Left lung (tissue), 14 donors: Measurements from ENCODE around the gene TMEM63C. TPM values are rescaled to one million over a fixed set of nuclear protein-coding genes. Genes with fewer than 3 reads are reported as not detected.

Experiments
- ATAC-seq: fragments of 200-7000 bp; cut with Tn5 transposase; one replicate; pipeline ENCODE4 v1.9.1; 2020; ENCODE audit warnings: moderate library complexity
- DNase-seq, 4 donors: peaks; one replicate each; pipeline ENCODE4 v3.0.0-alpha.2; 2013 to 2020
- H3K27ac ChIP-seq, 2 donors: fragments of 200-600 bp; sonication (generic) in 1 of 2; one replicate each; pipeline versions ENCODE4 v1.5.0 to v1.8.0; 2020 to 2021
- H3K27me3 ChIP-seq, 2 donors: fragments of 200-600 bp; sonication (generic) in 1 of 2; one replicate each; pipeline versions ENCODE4 v1.5.0 to v1.8.0; 2020 to 2021
- H3K36me3 ChIP-seq, 2 donors: fragments of 200-600 bp; sonication (generic) in 1 of 2; one replicate each; pipeline versions ENCODE4 v1.5.0 to v1.8.0; 2020 to 2021
- H3K4me1 ChIP-seq, 2 donors: fragments of 200-600 bp; one replicate each; pipeline ENCODE4 v1.8.0; 2021
- H3K4me3 ChIP-seq, 2 donors: fragments of 200-600 bp; sonication (generic) in 1 of 2; one replicate each; pipeline versions ENCODE4 v1.5.0 to v1.8.0; 2020 to 2021; ENCODE audit warnings: mild to moderate bottlenecking in 1 of 2
- H3K9me3 ChIP-seq, 2 donors: fragments of 200-600 bp; sonication (generic) in 1 of 2; one replicate each; pipeline versions ENCODE4 v1.5.0 to v1.8.0; 2020 to 2021
- CTCF ChIP-seq, 2 donors: fragments of 200-600 bp; sonication (generic) in 1 of 2; IDR thresholded peaks; one replicate each; pipeline versions ENCODE4 v1.5.0 to v1.8.0; 2021; ENCODE audit warnings: antibody characterized with exemption in 2 of 2
- intact Hi-C, 2 donors: fragments of 100-400 bp; cut with DNase I; formaldehyde crosslinking; loops; one replicate each; pipeline versions ENCODE4 v1.11.2 to v1.14.2; 2022
- long read RNA-seq, 12 donors: library from polyadenylated mRNA in 2 of 12; unstranded in 2 of 12; transcript quantifications; one replicate each; pipeline ENCODE4 v2.0.0 and lab custom pipeline, GENCODE V29; 2019 to 2026
- polyA plus RNA-seq, 6 donors: library from polyadenylated mRNA; unstranded; fragments of 120-200 nt; gene quantifications; one replicate each; pipeline ENCODE4 v1.2.1, GENCODE V29; 2013; ENCODE audit not compliant: insufficient read length in 6 of 6
- total RNA-seq, 2 donors: library from RNA; stranded (reverse); fragmentation: NEBNext Ultra II Directional; extraction: Animal tissue kit (Norgen Biotek cat#: 25700); gene quantifications; one replicate each; pipeline ENCODE4 v1.2.1, GENCODE V29; 2021
- donor health status: DM: no; HTN: yes; CAD: no.
- donor health status: DM: no; HTN: no; CAD: no.

The TMEM63C gene
- total RNA-seq (under 1 TPM in 1 of 2 donors, not detected in 1; 0.47 TPM), polyA plus RNA-seq (1 to 10 TPM in 3 of 6 donors, under 1 TPM in 3; 0.20 to 2.0 (median 1.1) TPM)
- long read RNA-seq, donor 1, result 0 reads
- long read RNA-seq, donor 2, result 0 reads
- long read RNA-seq, donor 3, result 0 reads
- long read RNA-seq, donor 4, result 0 reads
- long read RNA-seq, donor 5, result 0 reads
- long read RNA-seq, donor 6, result 0 reads
- long read RNA-seq, donor 7, result 0 reads
- long read RNA-seq, donor 8, result 0 reads
- long read RNA-seq, donor 9, result 0 reads
- long read RNA-seq, donor 10, result 0 reads
- long read RNA-seq, donor 11, result 0 reads
- long read RNA-seq, donor 12, result 0 reads

DNA sequence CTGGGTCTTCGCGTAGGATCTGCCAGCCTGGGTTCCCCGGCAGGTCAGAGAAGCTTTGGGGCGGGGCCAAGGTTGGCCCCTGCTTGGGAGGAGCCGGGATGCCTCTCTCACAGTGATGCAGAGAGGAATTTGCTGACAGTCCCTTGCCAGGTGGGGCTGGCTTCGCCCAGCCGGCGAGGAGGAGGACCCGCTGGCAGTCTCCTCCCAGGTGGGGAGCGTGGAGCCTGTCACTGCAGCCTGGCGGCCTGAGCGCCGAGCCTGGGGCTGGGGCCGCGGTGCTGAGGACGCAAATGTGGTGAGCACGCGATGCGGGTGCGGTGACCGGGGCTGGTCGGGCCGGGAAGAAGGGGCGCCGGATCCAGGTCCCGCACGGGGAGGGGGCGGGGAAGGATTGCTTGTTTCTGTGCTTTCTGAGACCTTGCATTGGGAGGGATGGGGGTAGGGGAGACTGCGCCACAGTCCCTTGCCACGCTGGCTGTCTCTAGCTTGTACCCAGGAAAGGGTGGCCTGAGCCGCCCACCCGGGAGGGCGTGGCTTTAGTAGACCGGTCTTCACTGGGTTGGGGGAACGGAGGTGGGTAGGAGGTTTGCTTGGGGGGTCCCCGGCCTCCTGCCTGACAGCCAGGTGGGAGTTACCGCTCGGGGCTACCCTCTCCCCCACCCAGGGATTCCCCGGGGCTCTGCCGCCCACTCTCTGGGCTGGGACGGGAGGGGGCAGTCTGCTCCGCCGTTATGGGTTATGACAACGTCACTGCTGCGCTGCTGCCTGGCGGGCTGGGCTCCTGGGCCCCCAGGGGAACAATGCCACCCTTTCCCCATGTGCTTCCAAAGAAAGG is at the start of gene TMEM63C:
TMEM63C (plus strand) TSS at position 196 of the 835 bp plus-strand sequence. CDS start 37,016 bp downstream, outside the sequence.
- Histone ChIP-seq H3K27me3 (peaks cover 14 to 58% of the 10 kb centered on the region in 2 donors), H3K27ac (no peak within 1 kb of the TSS), H3K36me3 (no peaks in the 10 kb centered on the region), H3K4me1 (peaks cover 0 to 12% of the 10 kb centered on the region in 2 donors), H3K4me3 (peak within 1 kb of the TSS in 1 of 2 donors; percentile 13), H3K9me3 (no peaks in the 10 kb centered on the region)
- DNase-seq, result no peak
- intact Hi-C loops, result no loop called here
- no peak for TF ChIP-seq CTCF (IDR thresholded peaks at IDR 0.05)
- peak; percentile 76 for ATAC-seq

DNA sequence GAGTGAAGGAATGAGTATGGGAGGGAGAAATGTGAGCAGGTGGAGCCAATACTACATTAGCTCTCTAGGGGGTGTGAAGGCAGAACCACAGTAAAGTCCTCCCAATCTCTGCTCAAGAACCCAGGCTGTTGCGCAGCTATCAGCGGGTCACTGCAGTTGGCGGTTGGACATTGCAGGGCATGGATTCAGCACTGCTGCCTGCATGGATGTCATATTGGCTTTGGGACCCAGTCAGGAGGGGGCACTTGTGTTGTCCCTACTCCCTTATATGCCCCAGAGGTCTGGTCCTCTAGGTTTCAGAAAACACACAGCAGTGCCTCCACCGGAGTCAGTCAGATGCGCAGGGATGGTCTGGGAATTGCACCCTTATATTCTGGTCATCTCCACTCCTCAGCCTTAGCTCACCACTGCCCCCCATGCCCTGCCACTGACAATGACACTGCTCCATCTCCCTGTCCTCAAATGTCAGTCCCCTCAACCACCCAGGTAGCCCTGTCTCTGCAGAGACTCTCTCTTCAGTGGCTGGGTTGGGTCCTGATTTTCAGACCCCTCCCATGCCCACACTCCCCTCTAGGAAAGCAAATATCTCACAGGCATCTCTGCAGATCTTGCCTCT is 49.6 kb upstream of the TMEM63C start:
- no peaks in the 10 kb centered on the region for H3K4me1 ChIP-seq
- intact Hi-C loops, result no loop called here
- DNase-seq (no peak), ATAC-seq (no peak)
- no peak overlapping the region for H3K4me3 ChIP-seq
- H3K27ac ChIP-seq, result no peak overlapping the region
- peaks cover 0 to 91% of the 10 kb centered on the region in 2 donors for H3K27me3 ChIP-seq
- no peaks in the 10 kb centered on the region for H3K9me3 ChIP-seq
- H3K36me3 ChIP-seq, result no peaks in the 10 kb centered on the region
- no peak for TF ChIP-seq CTCF (IDR thresholded peaks at IDR 0.05)

DNA sequence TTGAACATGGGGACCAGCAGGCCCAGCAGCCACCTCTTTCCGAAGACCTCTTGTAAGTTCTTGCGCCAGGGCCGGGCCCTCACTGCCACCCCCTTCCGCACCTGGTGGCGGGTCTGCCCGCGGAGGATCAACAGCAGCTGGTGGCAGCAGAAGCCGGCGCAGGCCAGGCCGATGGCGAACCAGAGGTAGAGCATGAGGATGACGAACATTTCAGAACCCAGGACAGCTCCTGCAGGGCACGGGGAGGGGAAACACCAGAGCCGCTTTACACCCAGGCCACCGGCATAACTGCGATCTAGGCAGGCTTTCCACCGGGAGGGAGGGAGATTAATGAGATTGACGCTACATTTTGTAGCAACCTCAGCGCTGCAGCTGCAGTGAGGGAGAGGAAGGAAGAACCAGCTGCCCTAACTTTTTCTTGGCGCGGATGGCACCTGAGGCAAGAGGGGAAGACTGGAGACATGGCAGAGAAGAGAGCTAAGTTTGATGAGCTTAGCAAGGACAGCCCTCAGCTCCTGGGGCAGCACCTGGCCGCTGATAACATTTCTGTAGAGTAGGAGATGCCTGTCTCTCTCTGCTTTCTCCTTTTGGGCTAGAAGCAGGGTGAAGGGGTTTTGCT is 47.8 kb upstream of the TMEM63C start:
- Histone ChIP-seq H3K36me3 (no peaks in the 10 kb centered on the region), H3K4me1 (no peaks in the 10 kb centered on the region), H3K9me3 (no peaks in the 10 kb centered on the region), H3K4me3 (no peak overlapping the region), H3K27me3 (peaks cover 4 to 94% of the 10 kb centered on the region in 2 donors), H3K27ac (no peak overlapping the region)
- no peak for TF ChIP-seq CTCF (IDR thresholded peaks at IDR 0.05)
- ATAC-seq, result peak; percentile 92
- intact Hi-C loops, result no loop called here
- peak in 2 of 4 donors; percentile 64 to 83 for DNase-seq

- Histone ChIP-seq H3K27ac (no peak overlapping the region), H3K9me3 (no peaks in the 10 kb centered on the region), H3K36me3 (no peaks in the 10 kb centered on the region), H3K27me3 (peaks cover 56 to 100% of the 10 kb centered on the region in 2 donors), H3K4me1 (peaks cover 0 to 27% of the 10 kb centered on the region in 2 donors), H3K4me3 (no peak overlapping the region)
- intact Hi-C loops, result no loop called here
- DNase-seq (no peak), ATAC-seq (no peak)
- no peak for TF ChIP-seq CTCF (IDR thresholded peaks at IDR 0.05)
These were observed 42.6 kb upstream of the TMEM63C start for GRCh38 chr14:77139022-77139421.
